Ovary (tissue), 3 donors: ENCODE measurements around the gene CCDC91.

Experiments used
- EP300 ChIP-seq: sonication (generic); formaldehyde crosslinking; IDR thresholded peaks from one replicate; pipeline ENCODE4 v1.6.1; 2017; ENCODE audit warnings: antibody characterized with exemption
- POLR2A ChIP-seq: fragments of 450-650 bp; IDR thresholded peaks from one replicate; pipeline ENCODE4 v1.6.1; 2017; ENCODE audit warnings: antibody characterized with exemption, mild to moderate bottlenecking, moderate library complexity
- TF ChIP-seq, protein P1 (sequence below), 3 donors: fragments of 450-650 bp in 2 of 3; fragments of 200-600 bp in 1 of 3; IDR thresholded peaks; one replicate each; pipeline versions ENCODE4 v1.5.1 to v1.8.0; 2016 to 2022; ENCODE audit warnings: antibody characterized with exemption in 3 of 3, mild to moderate bottlenecking in 1 of 3
- donor health status: DM: no; HTN: no; CAD: no.

- TF ChIP-seq, protein P1, sequence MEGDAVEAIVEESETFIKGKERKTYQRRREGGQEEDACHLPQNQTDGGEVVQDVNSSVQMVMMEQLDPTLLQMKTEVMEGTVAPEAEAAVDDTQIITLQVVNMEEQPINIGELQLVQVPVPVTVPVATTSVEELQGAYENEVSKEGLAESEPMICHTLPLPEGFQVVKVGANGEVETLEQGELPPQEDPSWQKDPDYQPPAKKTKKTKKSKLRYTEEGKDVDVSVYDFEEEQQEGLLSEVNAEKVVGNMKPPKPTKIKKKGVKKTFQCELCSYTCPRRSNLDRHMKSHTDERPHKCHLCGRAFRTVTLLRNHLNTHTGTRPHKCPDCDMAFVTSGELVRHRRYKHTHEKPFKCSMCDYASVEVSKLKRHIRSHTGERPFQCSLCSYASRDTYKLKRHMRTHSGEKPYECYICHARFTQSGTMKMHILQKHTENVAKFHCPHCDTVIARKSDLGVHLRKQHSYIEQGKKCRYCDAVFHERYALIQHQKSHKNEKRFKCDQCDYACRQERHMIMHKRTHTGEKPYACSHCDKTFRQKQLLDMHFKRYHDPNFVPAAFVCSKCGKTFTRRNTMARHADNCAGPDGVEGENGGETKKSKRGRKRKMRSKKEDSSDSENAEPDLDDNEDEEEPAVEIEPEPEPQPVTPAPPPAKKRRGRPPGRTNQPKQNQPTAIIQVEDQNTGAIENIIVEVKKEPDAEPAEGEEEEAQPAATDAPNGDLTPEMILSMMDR (IDR thresholded peaks at IDR 0.05), result no peak
- TF ChIP-seq EP300, result no peak
- TF ChIP-seq POLR2A, result no peak
These were observed 188.5 kb downstream of the CCDC91 start for GRCh38 chr12:28378736-28379135.
